Stimulated activated CD4-positive, alpha-beta T cell treated with anti-CD3 and anti-CD28 coated beads, TNF-alpha, amount 100 ng/mL, for 24 hours (primary cell): ENCODE results near the gene MICAL3.

Experiments
- DNase-seq, 3 experiments: peaks; one replicate each; pipeline ENCODE4 v3.0.0-alpha.2; 2020; ENCODE audit warnings: low read depth in 3 of 3

Gene MICAL3

GRCh38 chr22:17842386-17842785 lies 182.0 kb downstream of the MICAL3 start:
- peak in 1 of 3 experiments; percentile 9 for DNase-seq

- no peak for DNase-seq
Observed at GRCh38 chr22:17841836-17842235, 182.5 kb downstream of the MICAL3 start.

DNA sequence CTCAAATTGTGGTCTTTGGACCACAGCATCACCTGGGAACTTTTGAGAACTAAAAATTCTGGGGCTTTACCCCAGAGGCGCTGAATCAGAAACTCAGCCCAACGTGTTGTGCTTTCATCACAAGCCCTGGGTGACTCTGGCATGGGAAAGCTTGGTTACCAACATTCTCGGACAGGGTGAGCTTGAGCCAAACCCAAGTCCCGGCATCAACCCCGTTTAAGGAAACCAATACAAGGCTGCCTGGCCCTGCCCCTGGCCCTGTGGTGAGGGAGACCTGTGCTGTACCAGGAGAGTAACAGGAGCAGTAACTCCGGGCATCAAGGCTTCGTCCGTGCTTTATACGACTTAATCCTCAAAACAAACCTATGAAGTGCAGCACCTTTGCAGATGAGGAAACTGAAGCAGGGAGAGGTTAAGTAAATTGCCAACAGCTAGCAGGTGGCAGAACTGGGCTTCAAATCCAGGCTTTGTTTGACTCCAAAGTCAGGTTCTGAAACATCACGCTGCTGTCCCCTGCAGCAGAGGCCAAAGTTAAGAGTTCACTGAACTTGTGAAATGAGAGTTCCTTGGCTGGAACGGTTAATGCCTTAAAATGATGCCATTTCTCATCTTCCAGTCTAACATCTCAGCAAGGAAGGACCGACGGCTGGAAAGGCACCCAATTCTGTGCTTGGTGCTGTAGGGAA lies 186.0 kb downstream of the MICAL3 start:
- DNase-seq = no peak

- DNase-seq = no peak
Observed at GRCh38 chr22:17836992-17837742, 187.2 kb downstream of the MICAL3 start.

DNA sequence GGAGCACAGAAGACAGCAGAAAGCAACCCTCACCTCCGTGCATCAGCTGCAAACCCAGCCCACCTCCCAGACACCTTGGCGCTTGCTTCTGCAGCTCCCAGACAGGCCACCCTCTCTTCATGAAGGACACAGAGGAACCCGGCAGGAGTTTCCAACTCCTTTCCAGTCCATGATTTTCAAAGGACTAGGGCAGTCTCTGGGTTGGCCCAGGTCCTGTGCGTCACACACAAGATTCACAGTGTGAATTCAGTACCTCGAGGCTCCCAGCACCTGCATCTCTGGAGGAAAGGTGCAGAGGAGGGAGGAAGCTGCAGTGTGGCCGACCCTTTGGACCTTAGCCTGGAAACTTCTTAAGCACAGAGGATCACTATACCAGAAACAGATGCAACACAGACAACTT lies 189.1 kb downstream of the MICAL3 start:
- DNase-seq = no peak

DNA sequence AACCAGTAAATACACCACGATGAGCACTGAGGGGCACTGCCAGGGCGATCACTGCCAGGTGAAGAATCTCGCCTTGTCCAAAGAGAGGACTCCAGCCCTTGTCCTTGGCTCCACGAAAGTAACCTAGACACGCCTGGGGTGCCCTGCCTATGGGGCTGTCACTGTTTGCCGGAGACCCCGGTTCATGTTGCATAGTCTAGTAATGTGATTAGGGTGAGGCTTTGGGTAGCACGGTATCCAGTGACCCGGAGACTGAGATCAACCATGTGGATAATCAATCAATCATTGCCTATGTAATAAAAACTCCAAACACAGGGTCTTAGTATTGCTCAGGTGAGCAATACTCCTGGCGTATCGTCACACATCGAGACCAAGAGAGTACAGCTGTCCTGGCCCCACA lies 190.9 kb downstream of the MICAL3 start:
- no peak for DNase-seq

GRCh38 chr22:17832665-17833064 lies 191.7 kb downstream of the MICAL3 start:
- no peak for DNase-seq

- no peak for DNase-seq
Observed at GRCh38 chr22:17831501-17832251, 192.7 kb downstream of the MICAL3 start.

DNA sequence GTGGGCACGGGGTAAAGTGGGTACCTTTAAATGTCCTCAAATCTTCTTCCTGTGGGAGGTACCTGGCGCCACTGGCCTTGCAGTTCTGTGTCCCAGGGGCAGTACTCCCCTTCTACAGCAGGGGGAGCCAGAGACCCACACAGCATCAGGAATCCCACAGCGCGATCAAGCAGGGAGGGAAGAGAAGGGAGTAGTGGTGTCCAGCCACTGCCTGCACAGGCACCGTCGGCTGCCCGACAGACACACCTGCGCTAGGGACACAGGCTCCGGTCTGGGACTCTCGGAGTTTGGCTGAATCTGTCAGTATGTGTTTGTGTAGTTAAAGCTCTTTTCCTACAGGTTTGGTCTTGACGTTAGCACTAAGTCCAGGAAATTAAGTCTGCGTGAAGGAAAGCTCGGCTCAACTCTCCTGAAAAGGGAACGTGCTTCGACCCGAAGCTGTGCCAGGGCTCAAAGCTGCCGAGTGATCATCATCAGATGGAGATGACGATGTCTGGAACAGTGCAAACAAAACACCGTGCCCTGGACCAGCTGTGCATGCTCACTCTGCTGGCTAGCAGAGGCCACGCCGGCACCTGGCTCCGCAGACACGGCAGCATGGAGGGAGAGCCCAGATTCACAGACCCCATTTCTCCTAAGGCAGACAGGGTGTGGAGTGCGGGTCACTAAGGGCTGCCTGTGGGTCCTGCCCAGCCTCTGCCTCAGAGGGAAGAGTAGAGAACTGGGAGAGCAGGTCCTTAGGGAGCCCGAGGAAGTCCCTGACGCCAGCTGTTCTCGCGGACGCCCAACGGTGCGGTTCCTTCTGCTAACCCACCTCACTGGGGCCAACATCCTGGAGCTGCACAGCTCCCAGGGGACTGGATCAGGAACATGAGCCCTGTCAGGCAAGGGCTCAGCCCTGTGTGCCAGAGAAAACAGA lies 194.1 kb downstream of the MICAL3 start:
- DNase-seq = peak; percentile 62 to 78 (median 64)

DNA sequence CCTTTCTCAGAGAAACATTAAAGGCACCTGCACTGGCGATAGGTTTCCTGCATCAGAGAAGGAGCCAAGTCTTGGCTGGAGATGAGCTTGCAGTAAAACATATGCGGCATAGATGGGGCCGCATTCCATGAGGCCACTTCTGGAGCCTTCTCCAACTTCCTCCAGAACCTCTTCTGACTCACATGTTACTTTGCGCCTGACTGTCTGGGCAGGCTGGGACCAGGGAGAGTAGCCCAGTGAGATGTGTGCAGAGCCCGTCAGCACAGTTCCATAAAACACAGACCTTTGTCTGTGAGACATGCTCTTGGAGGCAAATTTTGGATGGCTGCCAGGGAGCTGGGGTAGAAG lies 194.7 kb downstream of the MICAL3 start:
- no peak for DNase-seq

DNA sequence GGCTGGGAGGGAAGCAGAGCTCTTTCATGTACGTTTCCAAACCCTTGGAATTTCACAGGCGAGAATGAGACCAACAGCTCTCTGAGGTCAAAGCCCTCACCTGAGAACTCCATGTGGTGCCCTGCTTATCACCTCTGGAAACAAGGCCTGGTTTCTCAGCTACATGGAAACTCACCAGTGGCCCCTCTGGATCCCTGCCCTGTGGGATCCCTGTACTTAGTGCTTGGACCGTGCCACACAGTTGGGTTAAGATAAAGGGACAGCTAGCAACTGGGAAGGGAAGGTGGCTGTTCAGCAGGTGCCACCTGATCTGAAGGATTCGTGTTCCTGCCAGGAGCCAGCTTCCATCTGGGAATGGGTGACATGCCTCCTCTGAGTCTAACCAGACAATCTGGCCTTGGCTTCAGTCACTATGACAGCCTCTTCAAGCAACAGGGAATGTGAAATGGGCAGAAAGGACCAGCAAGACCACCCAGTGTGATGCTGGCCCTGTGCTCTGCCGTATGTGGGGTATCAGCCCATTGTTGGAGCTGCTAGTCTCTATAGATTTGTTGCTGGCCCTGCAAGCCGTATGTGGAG lies 195.8 kb downstream of the MICAL3 start:
- DNase-seq = no peak

GRCh38 chr22:17827466-17827865 lies 196.9 kb downstream of the MICAL3 start:
- DNase-seq = no peak

DNA sequence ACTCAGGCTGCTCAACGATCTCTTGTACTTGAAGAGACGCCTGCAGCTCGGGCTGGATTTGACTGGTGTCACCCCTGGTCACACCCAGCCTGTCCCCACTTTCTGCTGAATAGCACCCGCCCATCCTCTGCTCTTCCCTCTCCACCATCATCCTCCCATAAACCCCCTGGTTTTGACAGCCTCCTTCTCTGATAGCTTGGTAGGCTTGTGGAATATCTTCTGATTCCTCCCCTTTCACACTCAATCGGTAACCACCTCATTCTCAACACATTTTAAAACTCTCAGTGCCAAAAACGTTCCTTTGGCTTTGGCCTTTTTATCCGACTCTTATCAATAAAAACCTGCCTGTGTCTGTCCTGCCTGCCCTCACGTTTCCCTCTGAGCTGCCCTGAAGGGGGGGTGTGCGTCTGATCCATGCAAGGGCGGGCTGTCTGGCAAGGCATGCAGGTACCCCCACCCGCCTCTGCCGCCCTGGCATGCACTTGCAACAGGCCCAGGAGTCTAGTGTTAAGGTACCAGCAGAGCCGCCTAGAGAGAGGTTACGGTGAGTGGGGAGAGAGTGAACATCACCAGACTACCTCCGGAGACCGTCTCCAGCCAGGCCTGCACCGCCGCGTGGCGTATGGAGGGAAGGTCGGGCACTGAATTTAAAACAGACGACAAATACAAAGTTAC lies 198.3 kb downstream of the MICAL3 start:
- DNase-seq = no peak

- no peak for DNase-seq
Observed at GRCh38 chr22:17824457-17824856, 199.9 kb downstream of the MICAL3 start.

- no peak for DNase-seq
Observed at GRCh38 chr22:17823964-17824363, 200.4 kb downstream of the MICAL3 start.

- no peak for DNase-seq
Observed at GRCh38 chr22:17823226-17823625, 201.1 kb downstream of the MICAL3 start.

DNA sequence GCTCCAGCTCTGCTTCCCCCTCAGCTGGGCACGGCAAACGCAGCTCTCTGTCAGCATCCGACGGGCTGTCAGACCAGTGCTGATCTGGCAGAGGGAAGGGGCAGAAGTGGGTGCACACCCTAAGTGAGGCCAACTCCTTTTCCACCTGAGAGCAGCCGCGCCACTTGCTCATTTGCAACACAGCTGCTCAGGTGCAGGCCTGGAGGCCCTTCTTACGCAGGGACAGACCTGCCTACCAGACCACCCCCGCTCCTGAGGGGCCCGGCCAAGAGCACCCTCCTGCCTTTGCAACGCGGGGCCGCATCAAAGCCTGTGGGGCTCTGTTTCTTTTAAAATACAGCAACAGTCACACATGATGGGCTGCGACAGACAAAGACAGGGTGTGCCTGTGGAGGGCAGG lies 202.3 kb downstream of the MICAL3 start:
- DNase-seq = no peak

DNA sequence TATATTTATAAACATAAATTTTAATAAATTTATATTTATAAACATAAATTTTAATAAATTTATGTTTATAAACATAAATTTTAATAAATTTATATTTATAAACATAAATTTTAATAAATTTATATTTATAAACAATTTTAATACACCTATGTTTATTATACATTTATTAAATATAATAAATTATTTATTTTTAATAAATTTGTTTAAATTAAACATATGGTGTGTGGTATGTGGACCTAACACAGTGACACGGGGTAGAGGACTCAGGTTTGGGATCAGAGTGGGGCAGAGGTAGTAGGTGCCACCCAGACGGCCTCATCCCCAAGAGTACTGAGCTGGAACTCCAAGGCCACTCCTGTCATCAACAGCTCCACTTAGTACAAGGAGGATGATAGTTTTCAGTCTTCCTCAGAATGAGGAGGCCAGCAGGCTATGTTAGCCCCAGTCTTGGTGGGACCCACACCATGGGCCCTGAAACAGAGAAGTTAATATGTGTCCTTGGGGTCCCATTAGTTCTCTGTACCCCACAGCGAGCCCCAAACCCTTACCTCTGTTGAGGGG lies 203.4 kb downstream of the MICAL3 start:
- no peak for DNase-seq

DNA sequence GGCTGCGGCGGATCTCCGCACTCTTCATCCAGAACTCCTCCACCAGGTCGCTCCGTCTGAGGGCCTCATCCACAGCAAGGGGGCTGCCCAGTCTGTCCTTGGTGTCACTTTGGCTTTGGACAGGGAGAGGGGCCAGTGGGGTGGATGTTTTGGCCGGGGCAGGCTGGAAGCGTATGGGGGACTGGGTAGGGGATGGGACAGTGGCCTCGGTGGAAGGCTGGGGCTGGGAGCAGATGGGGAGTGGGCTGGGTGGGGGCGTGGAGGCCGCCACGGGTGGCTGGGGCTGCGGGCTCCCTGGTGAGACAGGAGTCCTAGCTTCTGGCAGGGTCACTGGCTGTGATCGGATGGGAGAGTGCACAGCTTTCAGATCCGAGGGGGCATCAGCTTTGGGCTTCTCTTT lies 205.7 kb downstream of the MICAL3 start:
- no peak for DNase-seq

DNA sequence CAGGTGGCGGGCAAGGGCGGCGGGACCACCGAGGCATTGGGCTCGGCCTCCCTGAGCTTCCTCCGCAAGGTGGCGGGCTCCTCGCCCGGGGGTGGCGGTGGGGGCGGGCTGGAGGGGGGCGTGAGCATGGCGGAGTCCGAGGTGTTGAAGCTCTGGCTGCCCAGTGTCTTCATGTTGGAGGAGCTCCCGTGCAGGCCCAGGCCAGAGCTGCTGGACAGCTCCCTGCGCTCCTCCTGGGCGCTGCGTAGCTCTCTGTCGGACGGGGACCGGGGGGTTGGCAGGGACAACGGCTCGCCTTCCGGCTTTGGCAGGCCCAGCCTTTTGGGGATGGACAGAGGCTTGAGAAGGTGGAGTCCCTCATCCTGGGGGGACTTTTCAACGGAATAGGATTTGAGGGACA lies 206.2 kb downstream of the MICAL3 start:
- no peak for DNase-seq
